ENCODE results near the gene CNOT3.

GRCh38 chr19:54190503-54191010, 53.0 kb downstream of the CNOT3 start:
- TF ChIP-seq POLR2A (IDR thresholded peaks at IDR 0.05; ENCODE audit: extremely low read depth, insufficient read length) (no peak), CTCF (IDR thresholded peaks at IDR 0.05; ENCODE audit: low read depth, low read length) (no peak)
